Omental fat pad (tissue), 4 donors: Measurements from ENCODE around the gene MRPL10. TPM values are rescaled to one million over a fixed set of nuclear protein-coding genes. Genes with fewer than 3 reads are reported as not detected.

Experiments
- ATAC-seq: fragments of 150-250 bp; one replicate; pipeline ENCODE4 v1.9.1; 2016; ENCODE audit warnings: mild to moderate bottlenecking, moderate library complexity; ENCODE audit not compliant: low FRiP score
- DNase-seq: peaks from one replicate; pipeline ENCODE4 v3.0.0-alpha.2; 2019; ENCODE audit warnings: low spot score
- CTCF ChIP-seq, 3 donors: fragments of 450-650 bp; IDR thresholded peaks; one replicate each; pipeline ENCODE4 v1.5.1; 2016 to 2017; ENCODE audit warnings: antibody characterized with exemption in 3 of 3, mild to moderate bottlenecking in 3 of 3, moderate library complexity in 2 of 3
- total RNA-seq, 4 donors: library from RNA; depleted of rRNA; stranded (reverse); fragments of >200 nt; gene quantifications; one replicate each; pipeline ENCODE4 v1.1.0, GENCODE V29; 2016

MRPL10 gene
- total RNA-seq, 4 donors from 2014 or later: 23.1 to 50.5 (median 36.8) TPM

- DNase-seq (no peak), ATAC-seq (no peak)
- TF ChIP-seq CTCF (IDR thresholded peaks at IDR 0.05): no peak
Observed at GRCh38 chr17:47857551-47858455, 26.5 kb upstream of the MRPL10 start.

- ATAC-seq (no peak), DNase-seq (no peak)
- TF ChIP-seq CTCF (IDR thresholded peaks at IDR 0.05): no peak
Observed at GRCh38 chr17:47856830-47857229, 25.5 kb upstream of the MRPL10 start.

- DNase-seq: no peak
- TF ChIP-seq CTCF (IDR thresholded peaks at IDR 0.05): no peak
- ATAC-seq: no peak
Observed at GRCh38 chr17:47855737-47856136, 24.4 kb upstream of the MRPL10 start.

- ATAC-seq: no peak
- TF ChIP-seq CTCF (IDR thresholded peaks at IDR 0.05): no peak
- DNase-seq: no peak
Observed at GRCh38 chr17:47853616-47854015, 22.3 kb upstream of the MRPL10 start.

- no peak for ATAC-seq
- no peak for DNase-seq
- TF ChIP-seq CTCF (IDR thresholded peaks at IDR 0.05): no peak
Observed at GRCh38 chr17:47852113-47852949, 21.0 kb upstream of the MRPL10 start.

GRCh38 chr17:47851764-47852112, 20.4 kb upstream of the MRPL10 start:
- DNase-seq (no peak), ATAC-seq (no peak)
- no peak for TF ChIP-seq CTCF (IDR thresholded peaks at IDR 0.05)
